ENCODE results near the gene HCN2.

The HCN2 gene

DNA sequence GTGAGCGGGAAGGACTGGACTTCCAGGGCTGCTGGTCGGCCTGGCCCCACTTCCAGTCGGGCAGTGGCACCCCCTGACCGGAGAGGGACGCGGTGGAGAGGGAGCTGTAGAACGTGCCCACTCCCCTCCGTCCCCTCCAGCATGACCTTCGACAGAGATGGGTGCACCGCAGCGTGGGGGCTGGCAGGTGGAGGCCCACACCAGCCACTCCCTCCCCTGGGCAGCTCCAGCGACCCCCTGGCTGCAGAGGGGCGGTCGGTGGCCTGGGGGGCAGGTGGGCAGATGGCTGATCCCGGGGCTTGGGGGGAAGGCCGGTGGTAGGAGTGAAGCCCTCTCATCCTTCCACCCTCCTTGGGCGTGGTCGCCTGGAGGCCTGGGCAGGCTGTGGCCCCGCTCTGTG, 2.4 kb downstream of the HCN2 start:
- Histone ChIP-seq H3K4me1 (ENCODE audit: control insufficient read depth, insufficient read depth, low read length) (peaks cover 7% of the 10 kb centered on the region; the same call in 1 of the 2 replicates), H3K4me3 (ENCODE audit: low read depth, low read length) (no peak overlapping the region), H3K36me3 (ENCODE audit: control insufficient read depth in 2 of 2, insufficient read depth in 1 of 2, low read length in 2 of 2) (no peaks in the 10 kb centered on the region), H3K9me3 (ENCODE audit: control insufficient read depth, insufficient read depth, low read depth, low read length) (no peaks in the 10 kb centered on the region), H3K27ac (ENCODE audit: extremely low read depth, low read depth, low read length) (no peak overlapping the region)
- TF ChIP-seq ZBTB20 (tag by site-specific recombination; IDR thresholded peaks at IDR 0.05) (peak; percentile 66; the same call in 1 of the 2 replicates), ZNF292 (tag by site-specific recombination; IDR thresholded peaks at IDR 0.05; ENCODE audit: borderline replicate concordance, low read depth) (no peak)
- ChIA-PET POLR2A (interaction anchor here (0.5 kb wide), 1 partner anchor 498 kb away, joined by 5 read pairs; no protein-coding TSS in a partner anchor), CTCF (no interaction called here)

DNA sequence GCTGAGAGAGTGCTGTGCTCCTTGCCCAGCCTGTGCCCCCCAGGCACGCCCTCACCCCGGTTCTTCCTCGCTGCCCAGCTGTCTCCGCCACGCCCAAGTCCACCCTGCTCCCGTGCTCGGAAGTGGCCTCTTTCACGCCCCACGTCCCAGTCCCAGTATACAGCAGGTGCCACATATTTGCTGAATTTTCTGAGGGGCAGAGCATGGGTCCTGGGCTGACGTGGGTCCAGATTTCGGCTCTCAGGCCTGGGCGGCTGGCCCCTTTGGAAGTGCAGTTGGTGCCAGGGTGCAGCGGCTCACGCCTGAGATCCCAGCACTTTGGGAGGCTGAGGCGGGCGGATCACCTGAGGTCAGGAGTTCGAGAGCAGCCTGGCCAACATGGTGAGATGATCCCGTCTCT, 3.4 kb downstream of the HCN2 start:
- POLR2A ChIA-PET, result no interaction called here
- H3K4me1 ChIP-seq (ENCODE audit: control insufficient read depth, insufficient read depth, low read length), result peaks cover 7% of the 10 kb centered on the region; the same call in 1 of the 2 replicates
- H3K27ac ChIP-seq (ENCODE audit: extremely low read depth, low read depth, low read length), result no peak overlapping the region
- no peaks in the 10 kb centered on the region for H3K9me3 ChIP-seq (ENCODE audit: control insufficient read depth, insufficient read depth, low read depth, low read length)
- CTCF ChIA-PET, result no interaction called here
- no peak overlapping the region for H3K4me3 ChIP-seq (ENCODE audit: low read depth, low read length)
- TF ChIP-seq ZNF202 (tag by site-specific recombination; IDR thresholded peaks at IDR 0.05; ENCODE audit: borderline replicate concordance) (no peak), ZNF830 (tag by site-specific recombination; IDR thresholded peaks at IDR 0.05; ENCODE audit: low read depth) (no peak), ZNF792 (tag by site-specific recombination; IDR thresholded peaks at IDR 0.05) (peak; percentile 83; the same call in 1 of the 2 replicates), ZNF274 (IDR thresholded peaks at IDR 0.05; ENCODE audit: low read length) (no peak), ZNF274 (tag by site-specific recombination; IDR thresholded peaks at IDR 0.05; ENCODE audit: borderline replicate concordance) (no peak)
- no peaks in the 10 kb centered on the region for H3K36me3 ChIP-seq (ENCODE audit: control insufficient read depth in 2 of 2, insufficient read depth in 1 of 2, low read length in 2 of 2)

DNA sequence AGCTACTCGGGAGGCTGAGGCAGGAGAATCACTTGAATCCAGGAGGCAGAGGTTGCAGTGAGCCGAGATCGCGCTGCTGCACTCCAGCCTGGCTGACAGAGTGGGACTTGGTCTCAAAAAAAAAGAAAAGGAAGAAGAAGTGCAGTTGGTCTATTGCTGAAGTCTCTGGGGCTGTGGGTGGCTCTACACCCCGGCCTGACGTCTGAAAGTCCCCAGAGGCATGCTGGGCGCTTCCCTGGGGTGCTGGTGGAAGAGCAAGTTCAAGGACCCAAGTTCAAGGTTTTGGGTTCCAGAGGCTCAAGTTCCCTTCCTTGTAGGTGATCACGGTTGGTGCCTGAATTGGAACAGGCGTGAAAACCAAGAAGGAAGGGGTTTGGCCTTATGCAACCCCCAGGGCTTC, 3.8 kb downstream of the HCN2 start:
- CTCF ChIA-PET, result no interaction called here

DNA sequence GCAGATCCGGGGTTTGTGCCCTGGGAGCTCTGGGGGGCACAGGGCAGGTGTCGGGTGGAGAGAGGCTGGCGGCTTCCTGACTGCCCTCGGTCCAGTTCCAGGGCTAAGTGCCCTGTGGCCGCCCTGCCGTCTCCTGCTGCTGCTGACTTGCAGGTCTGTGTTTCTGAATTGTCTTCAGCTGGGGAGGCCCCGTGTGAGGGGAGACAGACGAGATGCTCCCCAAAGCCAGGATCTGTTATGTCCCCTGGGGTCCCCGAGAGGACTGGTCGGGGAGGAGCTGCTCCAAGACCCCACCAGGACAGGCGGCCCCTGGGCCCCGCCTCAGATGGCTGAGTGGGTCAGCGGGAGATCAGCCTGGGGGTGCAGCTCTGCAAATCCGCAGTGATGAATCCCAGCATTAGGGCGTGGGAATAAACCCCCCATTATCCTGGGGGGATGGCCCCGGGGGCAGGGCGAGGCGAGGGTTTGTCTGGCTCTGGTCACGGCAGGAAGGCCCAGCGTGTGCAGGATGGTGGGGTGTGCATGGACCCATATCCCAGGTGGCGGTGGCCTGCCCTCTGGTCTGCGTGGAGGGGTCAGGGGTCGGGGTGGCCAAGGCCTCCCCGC, 4.7 kb downstream of the HCN2 start:
- TF ChIP-seq ZNF501 (tag by site-specific recombination; IDR thresholded peaks at IDR 0.05), result no peak
- TF ChIP-seq ZNF37A (tag by site-specific recombination; IDR thresholded peaks at IDR 0.05), result no peak
- TF ChIP-seq, protein P1, sequence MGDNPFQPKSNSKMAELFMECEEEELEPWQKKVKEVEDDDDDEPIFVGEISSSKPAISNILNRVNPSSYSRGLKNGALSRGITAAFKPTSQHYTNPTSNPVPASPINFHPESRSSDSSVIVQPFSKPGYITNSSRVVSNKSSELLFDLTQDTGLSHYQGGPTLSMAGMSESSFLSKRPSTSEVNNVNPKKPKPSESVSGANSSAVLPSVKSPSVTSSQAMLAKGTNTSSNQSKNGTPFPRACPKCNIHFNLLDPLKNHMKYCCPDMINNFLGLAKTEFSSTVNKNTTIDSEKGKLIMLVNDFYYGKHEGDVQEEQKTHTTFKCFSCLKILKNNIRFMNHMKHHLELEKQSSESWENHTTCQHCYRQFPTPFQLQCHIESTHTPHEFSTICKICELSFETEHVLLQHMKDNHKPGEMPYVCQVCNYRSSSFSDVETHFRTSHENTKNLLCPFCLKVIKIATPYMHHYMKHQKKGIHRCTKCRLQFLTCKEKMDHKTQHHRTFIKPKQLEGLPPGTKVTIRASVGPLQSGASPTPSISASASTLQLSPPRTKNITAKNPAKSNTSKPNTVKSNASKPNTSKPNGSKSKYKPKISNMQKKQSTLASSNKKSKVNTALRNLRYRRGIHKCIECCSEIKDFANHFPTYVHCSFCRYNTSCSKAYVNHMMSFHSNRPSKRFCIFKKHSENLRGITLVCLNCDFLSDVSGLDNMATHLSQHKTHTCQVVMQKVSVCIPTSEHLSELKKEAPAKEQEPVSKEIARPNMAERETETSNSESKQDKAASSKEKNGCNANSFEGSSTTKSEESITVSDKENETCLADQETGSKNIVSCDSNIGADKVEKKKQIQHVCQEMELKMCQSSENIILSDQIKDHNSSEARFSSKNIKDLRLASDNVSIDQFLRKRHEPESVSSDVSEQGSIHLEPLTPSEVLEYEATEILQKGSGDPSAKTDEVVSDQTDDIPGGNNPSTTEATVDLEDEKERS (tag by site-specific recombination; IDR thresholded peaks at IDR 0.05), result no peak
- no peak for TF ChIP-seq ZNF350 (tag by site-specific recombination; IDR thresholded peaks at IDR 0.05)
- TF ChIP-seq ZNF426 (tag by site-specific recombination; IDR thresholded peaks at IDR 0.05), result no peak
- TF ChIP-seq, protein P2, sequence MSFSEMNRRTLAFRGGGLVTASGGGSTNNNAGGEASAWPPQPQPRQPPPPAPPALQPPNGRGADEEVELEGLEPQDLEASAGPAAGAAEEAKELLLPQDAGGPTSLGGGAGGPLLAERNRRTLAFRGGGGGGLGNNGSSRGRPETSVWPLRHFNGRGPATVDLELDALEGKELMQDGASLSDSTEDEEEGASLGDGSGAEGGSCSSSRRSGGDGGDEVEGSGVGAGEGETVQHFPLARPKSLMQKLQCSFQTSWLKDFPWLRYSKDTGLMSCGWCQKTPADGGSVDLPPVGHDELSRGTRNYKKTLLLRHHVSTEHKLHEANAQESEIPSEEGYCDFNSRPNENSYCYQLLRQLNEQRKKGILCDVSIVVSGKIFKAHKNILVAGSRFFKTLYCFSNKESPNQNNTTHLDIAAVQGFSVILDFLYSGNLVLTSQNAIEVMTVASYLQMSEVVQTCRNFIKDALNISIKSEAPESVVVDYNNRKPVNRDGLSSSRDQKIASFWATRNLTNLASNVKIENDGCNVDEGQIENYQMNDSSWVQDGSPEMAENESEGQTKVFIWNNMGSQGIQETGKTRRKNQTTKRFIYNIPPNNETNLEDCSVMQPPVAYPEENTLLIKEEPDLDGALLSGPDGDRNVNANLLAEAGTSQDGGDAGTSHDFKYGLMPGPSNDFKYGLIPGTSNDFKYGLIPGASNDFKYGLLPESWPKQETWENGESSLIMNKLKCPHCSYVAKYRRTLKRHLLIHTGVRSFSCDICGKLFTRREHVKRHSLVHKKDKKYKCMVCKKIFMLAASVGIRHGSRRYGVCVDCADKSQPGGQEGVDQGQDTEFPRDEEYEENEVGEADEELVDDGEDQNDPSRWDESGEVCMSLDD (tag by site-specific recombination; IDR thresholded peaks at IDR 0.05), result no peak
- no peak for TF ChIP-seq ZNF629 (tag by site-specific recombination; IDR thresholded peaks at IDR 0.05)
- no peak for TF ChIP-seq ZNF16 (tag by site-specific recombination; IDR thresholded peaks at IDR 0.05; ENCODE audit: low read depth)
- TF ChIP-seq TRIM28 (IDR thresholded peaks at IDR 0.05; ENCODE audit: borderline replicate concordance, low read length), result no peak
- TF ChIP-seq ZNF791 (tag by site-specific recombination; IDR thresholded peaks at IDR 0.05), result no peak
- TF ChIP-seq GLIS1 (tag by site-specific recombination; IDR thresholded peaks at IDR 0.05), result no peak
- TF ChIP-seq, protein P3, sequence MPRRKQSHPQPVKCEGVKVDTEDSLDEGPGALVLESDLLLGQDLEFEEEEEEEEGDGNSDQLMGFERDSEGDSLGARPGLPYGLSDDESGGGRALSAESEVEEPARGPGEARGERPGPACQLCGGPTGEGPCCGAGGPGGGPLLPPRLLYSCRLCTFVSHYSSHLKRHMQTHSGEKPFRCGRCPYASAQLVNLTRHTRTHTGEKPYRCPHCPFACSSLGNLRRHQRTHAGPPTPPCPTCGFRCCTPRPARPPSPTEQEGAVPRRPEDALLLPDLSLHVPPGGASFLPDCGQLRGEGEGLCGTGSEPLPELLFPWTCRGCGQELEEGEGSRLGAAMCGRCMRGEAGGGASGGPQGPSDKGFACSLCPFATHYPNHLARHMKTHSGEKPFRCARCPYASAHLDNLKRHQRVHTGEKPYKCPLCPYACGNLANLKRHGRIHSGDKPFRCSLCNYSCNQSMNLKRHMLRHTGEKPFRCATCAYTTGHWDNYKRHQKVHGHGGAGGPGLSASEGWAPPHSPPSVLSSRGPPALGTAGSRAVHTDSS (tag by site-specific recombination; IDR thresholded peaks at IDR 0.05), result no peak
- POLR2A ChIA-PET, result no interaction called here
- H3K9me3 ChIP-seq (ENCODE audit: control insufficient read depth, insufficient read depth, low read depth, low read length), result no peaks in the 10 kb centered on the region
- no peaks in the 10 kb centered on the region for H3K36me3 ChIP-seq (ENCODE audit: control insufficient read depth in 2 of 2, insufficient read depth in 1 of 2, low read length in 2 of 2)
- peaks cover under 1% of the 10 kb centered on the region; the same call in 1 of the 2 replicates for H3K4me1 ChIP-seq (ENCODE audit: control insufficient read depth, insufficient read depth, low read length)
- CTCF ChIA-PET, result no interaction called here
- H3K27ac ChIP-seq (ENCODE audit: extremely low read depth, low read depth, low read length), result no peak overlapping the region
- H3K4me3 ChIP-seq (ENCODE audit: low read depth, low read length), result no peak overlapping the region

More for the DNA sequence above, 3.8 kb downstream of the HCN2 start:
- no peaks in the 10 kb centered on the region for H3K36me3 ChIP-seq (ENCODE audit: control insufficient read depth in 2 of 2, insufficient read depth in 1 of 2, low read length in 2 of 2)
- peaks cover 4% of the 10 kb centered on the region; the same call in 1 of the 2 replicates for H3K4me1 ChIP-seq (ENCODE audit: control insufficient read depth, insufficient read depth, low read length)
- no peak for TF ChIP-seq ZNF792 (tag by site-specific recombination; IDR thresholded peaks at IDR 0.05)
- no peak for TF ChIP-seq ZXDB (tag by site-specific recombination; IDR thresholded peaks at IDR 0.05)
- TF ChIP-seq ZNF600 (tag by site-specific recombination; IDR thresholded peaks at IDR 0.05), result 0 out of 2 replicates have a peak, but pooled peaks have one; percentile 23
- TF ChIP-seq ZNF664 (tag by site-specific recombination; IDR thresholded peaks at IDR 0.05), result no peak
- POLR2A ChIA-PET, result no interaction called here
- H3K27ac ChIP-seq (ENCODE audit: extremely low read depth, low read depth, low read length), result no peak overlapping the region
- no peaks in the 10 kb centered on the region for H3K9me3 ChIP-seq (ENCODE audit: control insufficient read depth, insufficient read depth, low read depth, low read length)
- H3K4me3 ChIP-seq (ENCODE audit: low read depth, low read length), result no peak overlapping the region
